GM23338 (cell line): Measurements from ENCODE around the gene CYP19A1. TPM values are rescaled to one million over a fixed set of nuclear protein-coding genes. Genes with fewer than 3 reads are reported as not detected.

Experiments
- CREB1 ChIP-seq: fragments of 250-450 bp; sonication (Bioruptor Pico); IDR thresholded peaks from 2 replicates; pipeline ENCODE4 v1.5.0; 2020; ENCODE audit warnings: low read depth, mild to moderate bottlenecking, moderate library complexity
- ETS1 ChIP-seq: IDR thresholded peaks from 2 replicates; pipeline ENCODE4 v1.6.1; 2016; ENCODE audit warnings: antibody characterized with exemption
- NANOG ChIP-seq: IDR thresholded peaks from 2 replicates; pipeline ENCODE4 v1.6.1; 2016; ENCODE audit warnings: antibody characterized with exemption, borderline replicate concordance
- STAT1 ChIP-seq: IDR thresholded peaks from one replicate; pipeline ENCODE4 v1.6.1; 2016; ENCODE audit warnings: antibody characterized with exemption; ENCODE audit not compliant: unreplicated experiment
- ZNF114 ChIP-seq: fragments of 250-450 bp; sonication (Bioruptor Pico); IDR thresholded peaks from 2 replicates; pipeline ENCODE4 v1.5.0; 2020; ENCODE audit warnings: mild to moderate bottlenecking, moderate library complexity
- polyA plus RNA-seq: library from polyadenylated mRNA; unstranded; fragments of >200 nt; fragmentation: Nextera tagmentation; extraction: Ambion mirVana; gene quantifications from 2 replicates; pipeline ENCODE4 v1.2.1, GENCODE V29; 2016
- total RNA-seq: library from RNA; depleted of rRNA; stranded (reverse); fragments of >200 nt; shearing (Covaris generic); gene quantifications from 2 replicates; pipeline ENCODE4 v1.2.3, GENCODE V29; 2014
- TF ChIP-seq, protein P1 (sequence below): fragments of 250-450 bp; sonication (Bioruptor Pico); IDR thresholded peaks from 2 replicates; pipeline ENCODE4 v1.5.0; 2020; ENCODE audit warnings: mild to moderate bottlenecking, moderate library complexity
- TF ChIP-seq, protein P2 (sequence below): IDR thresholded peaks from one replicate; pipeline ENCODE4 v1.6.1; 2018; ENCODE audit warnings: antibody characterized with exemption; ENCODE audit not compliant: unreplicated experiment

The CYP19A1 gene
- total and polyA plus RNA-seq, 2 experiments from 2014 or later = 0.42 TPM; not detected in 1

- TF ChIP-seq, protein P1, sequence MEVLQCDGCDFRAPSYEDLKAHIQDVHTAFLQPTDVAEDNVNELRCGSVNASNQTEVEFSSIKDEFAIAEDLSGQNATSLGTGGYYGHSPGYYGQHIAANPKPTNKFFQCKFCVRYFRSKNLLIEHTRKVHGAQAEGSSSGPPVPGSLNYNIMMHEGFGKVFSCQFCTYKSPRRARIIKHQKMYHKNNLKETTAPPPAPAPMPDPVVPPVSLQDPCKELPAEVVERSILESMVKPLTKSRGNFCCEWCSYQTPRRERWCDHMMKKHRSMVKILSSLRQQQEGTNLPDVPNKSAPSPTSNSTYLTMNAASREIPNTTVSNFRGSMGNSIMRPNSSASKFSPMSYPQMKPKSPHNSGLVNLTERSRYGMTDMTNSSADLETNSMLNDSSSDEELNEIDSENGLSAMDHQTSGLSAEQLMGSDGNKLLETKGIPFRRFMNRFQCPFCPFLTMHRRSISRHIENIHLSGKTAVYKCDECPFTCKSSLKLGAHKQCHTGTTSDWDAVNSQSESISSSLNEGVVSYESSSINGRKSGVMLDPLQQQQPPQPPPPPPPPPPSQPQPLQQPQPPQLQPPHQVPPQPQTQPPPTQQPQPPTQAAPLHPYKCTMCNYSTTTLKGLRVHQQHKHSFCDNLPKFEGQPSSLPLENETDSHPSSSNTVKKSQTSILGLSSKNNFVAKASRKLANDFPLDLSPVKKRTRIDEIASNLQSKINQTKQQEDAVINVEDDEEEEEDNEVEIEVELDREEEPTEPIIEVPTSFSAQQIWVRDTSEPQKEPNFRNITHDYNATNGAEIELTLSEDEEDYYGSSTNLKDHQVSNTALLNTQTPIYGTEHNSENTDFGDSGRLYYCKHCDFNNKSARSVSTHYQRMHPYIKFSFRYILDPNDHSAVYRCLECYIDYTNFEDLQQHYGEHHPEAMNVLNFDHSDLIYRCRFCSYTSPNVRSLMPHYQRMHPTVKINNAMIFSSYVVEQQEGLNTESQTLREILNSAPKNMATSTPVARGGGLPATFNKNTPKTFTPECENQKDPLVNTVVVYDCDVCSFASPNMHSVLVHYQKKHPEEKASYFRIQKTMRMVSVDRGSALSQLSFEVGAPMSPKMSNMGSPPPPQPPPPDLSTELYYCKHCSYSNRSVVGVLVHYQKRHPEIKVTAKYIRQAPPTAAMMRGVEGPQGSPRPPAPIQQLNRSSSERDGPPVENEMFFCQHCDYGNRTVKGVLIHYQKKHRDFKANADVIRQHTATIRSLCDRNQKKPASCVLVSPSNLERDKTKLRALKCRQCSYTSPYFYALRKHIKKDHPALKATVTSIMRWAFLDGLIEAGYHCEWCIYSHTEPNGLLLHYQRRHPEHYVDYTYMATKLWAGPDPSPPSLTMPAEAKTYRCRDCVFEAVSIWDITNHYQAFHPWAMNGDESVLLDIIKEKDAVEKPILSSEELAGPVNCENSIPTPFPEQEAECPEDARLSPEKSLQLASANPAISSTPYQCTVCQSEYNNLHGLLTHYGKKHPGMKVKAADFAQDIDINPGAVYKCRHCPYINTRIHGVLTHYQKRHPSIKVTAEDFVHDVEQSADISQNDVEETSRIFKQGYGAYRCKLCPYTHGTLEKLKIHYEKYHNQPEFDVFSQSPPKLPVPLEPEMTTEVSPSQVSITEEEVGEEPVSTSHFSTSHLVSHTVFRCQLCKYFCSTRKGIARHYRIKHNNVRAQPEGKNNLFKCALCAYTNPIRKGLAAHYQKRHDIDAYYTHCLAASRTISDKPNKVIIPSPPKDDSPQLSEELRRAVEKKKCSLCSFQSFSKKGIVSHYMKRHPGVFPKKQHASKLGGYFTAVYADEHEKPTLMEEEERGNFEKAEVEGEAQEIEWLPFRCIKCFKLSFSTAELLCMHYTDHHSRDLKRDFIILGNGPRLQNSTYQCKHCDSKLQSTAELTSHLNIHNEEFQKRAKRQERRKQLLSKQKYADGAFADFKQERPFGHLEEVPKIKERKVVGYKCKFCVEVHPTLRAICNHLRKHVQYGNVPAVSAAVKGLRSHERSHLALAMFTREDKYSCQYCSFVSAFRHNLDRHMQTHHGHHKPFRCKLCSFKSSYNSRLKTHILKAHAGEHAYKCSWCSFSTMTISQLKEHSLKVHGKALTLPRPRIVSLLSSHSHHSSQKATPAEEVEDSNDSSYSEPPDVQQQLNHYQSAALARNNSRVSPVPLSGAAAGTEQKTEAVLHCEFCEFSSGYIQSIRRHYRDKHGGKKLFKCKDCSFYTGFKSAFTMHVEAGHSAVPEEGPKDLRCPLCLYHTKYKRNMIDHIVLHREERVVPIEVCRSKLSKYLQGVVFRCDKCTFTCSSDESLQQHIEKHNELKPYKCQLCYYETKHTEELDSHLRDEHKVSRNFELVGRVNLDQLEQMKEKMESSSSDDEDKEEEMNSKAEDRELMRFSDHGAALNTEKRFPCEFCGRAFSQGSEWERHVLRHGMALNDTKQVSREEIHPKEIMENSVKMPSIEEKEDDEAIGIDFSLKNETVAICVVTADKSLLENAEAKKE = no peak
- TF ChIP-seq ETS1 = no peak
- no peak for TF ChIP-seq NANOG
- no peak for TF ChIP-seq STAT1
- no peak for TF ChIP-seq CREB1 (CRISPR knock-in tag)
- TF ChIP-seq, protein P2, sequence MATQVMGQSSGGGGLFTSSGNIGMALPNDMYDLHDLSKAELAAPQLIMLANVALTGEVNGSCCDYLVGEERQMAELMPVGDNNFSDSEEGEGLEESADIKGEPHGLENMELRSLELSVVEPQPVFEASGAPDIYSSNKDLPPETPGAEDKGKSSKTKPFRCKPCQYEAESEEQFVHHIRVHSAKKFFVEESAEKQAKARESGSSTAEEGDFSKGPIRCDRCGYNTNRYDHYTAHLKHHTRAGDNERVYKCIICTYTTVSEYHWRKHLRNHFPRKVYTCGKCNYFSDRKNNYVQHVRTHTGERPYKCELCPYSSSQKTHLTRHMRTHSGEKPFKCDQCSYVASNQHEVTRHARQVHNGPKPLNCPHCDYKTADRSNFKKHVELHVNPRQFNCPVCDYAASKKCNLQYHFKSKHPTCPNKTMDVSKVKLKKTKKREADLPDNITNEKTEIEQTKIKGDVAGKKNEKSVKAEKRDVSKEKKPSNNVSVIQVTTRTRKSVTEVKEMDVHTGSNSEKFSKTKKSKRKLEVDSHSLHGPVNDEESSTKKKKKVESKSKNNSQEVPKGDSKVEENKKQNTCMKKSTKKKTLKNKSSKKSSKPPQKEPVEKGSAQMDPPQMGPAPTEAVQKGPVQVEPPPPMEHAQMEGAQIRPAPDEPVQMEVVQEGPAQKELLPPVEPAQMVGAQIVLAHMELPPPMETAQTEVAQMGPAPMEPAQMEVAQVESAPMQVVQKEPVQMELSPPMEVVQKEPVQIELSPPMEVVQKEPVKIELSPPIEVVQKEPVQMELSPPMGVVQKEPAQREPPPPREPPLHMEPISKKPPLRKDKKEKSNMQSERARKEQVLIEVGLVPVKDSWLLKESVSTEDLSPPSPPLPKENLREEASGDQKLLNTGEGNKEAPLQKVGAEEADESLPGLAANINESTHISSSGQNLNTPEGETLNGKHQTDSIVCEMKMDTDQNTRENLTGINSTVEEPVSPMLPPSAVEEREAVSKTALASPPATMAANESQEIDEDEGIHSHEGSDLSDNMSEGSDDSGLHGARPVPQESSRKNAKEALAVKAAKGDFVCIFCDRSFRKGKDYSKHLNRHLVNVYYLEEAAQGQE = no peak
- no peak for TF ChIP-seq ZNF114 (CRISPR knock-in tag)
These were observed 26.9 kb downstream of the CYP19A1 start (continued) for GRCh38 chr15:51311510-51311909.
